K562 (cell line): ENCODE results near the gene DRC1. TPM values are rescaled to one million over a fixed set of nuclear protein-coding genes. Genes with fewer than 3 reads are reported as not detected.

Experiments
- ATAC-seq: fragments of 200-7000 bp; cut with Tn5 transposase; 3 replicates; pipeline ENCODE4 v1.9.1; 2020; ENCODE audit warnings: moderate library complexity
- BruUV-seq: library from RNA; stranded (reverse); fragments of 400-500 nt; replicated peaks from 2 replicates; lab custom pipeline; 2021; lab: Mats Ljungman, UMichigan
- CTCF ChIA-PET: fragments of 300-600 bp; formaldehyde crosslinking; extraction: SDS; loops from one replicate; lab custom pipeline; 2021; ENCODE audit warnings: low intra/inter-chr PET ratio; lab: Yijun Ruan, JAX
- POLR2A ChIA-PET: fragments of 300-600, 350-650 bp; sonication (Branson Sonifier 250); formaldehyde crosslinking; extraction: SDS; loops from one replicate; lab custom pipeline; 2021; ENCODE audit warnings: antibody characterized with exemption, inconsistent platforms; lab: Yijun Ruan, JAX
- DNase-seq, 4 experiments: peaks; one replicate each; pipeline versions ENCODE4 v3.0.0 to v3.0.0-alpha.2; 2011 to 2018; ENCODE audit warnings: low spot score in 3 of 4, mixed read lengths in 3 of 4; ENCODE audit errors: extremely low read depth in 1 of 4
- FAIRE-seq: peaks from 2 replicates; lab custom pipeline; 2011; peaks lifted over from hg19 to GRCh38; lab: Jason Lieb, UNC
- H2AFZ ChIP-seq: 2 replicates; pipeline ENCODE4 v1.6.0; 2011; ENCODE audit warnings: low read depth, low read length, control low read depth, inconsistent platforms
- H3K27ac ChIP-seq: fragments of 200-600 bp; 3 replicates; pipeline ENCODE4 v1.8.0; 2011; ENCODE audit warnings: low read depth, mild to moderate bottlenecking, control low read depth, inconsistent platforms, low read length, moderate library complexity, mixed read lengths; ENCODE audit errors: extremely low read depth
- H3K27me3 ChIP-seq, 2 experiments: fragments of 300-600 bp in 1 of 2; 2 replicates in 1 of 2; 3 replicates in 1 of 2; pipeline versions ENCODE4 v1.6.0 to v1.8.0; 2011; ENCODE audit warnings: inconsistent platforms in 2 of 2, low read length in 2 of 2, mild to moderate bottlenecking in 1 of 2, mixed read lengths in 1 of 2, moderate library complexity in 1 of 2; ENCODE audit not compliant: control insufficient read depth in 2 of 2, insufficient read depth in 2 of 2
- H3K36me3 ChIP-seq: fragments of 300-600 bp; 3 replicates; pipeline ENCODE4 v1.8.0; 2011; ENCODE audit warnings: mild to moderate bottlenecking, low read length, inconsistent platforms; ENCODE audit not compliant: control insufficient read depth, insufficient read depth
- H3K4me1 ChIP-seq, 2 experiments: fragments of 200-600 bp in 1 of 2; replicated peaks in 1 of 2; 2 replicates in 1 of 2; 3 replicates in 1 of 2; pipeline versions ENCODE4 v1.5.1 to v1.8.0; 2011; ENCODE audit warnings: inconsistent platforms in 2 of 2, low read length in 2 of 2, mild to moderate bottlenecking in 1 of 2, mixed read lengths in 1 of 2, moderate library complexity in 1 of 2; ENCODE audit not compliant: control insufficient read depth in 2 of 2, insufficient read depth in 2 of 2
- H3K4me2 ChIP-seq: 2 replicates; pipeline ENCODE4 v1.6.1; 2011; ENCODE audit warnings: low read length, control low read depth, inconsistent platforms, mixed read lengths; ENCODE audit not compliant: insufficient read depth
- H3K4me3 ChIP-seq: fragments of 200-600 bp; sonication (generic), shearing (Covaris generic); 2 replicates; pipeline ENCODE4 v1.5.1; 2016; ENCODE audit warnings: control low read depth, inconsistent platforms
- H3K79me2 ChIP-seq: fragments of 200-600 bp; 3 replicates; pipeline ENCODE4 v1.8.0; 2011; ENCODE audit warnings: low read length, inconsistent platforms; ENCODE audit not compliant: control insufficient read depth, insufficient read depth
- H3K9ac ChIP-seq, 2 experiments: 2 replicates each; pipeline versions ENCODE4 v1.6.0 to v1.6.1; 2011; ENCODE audit warnings: low read depth in 2 of 2, low read length in 2 of 2, control low read depth in 1 of 2, inconsistent platforms in 1 of 2, mild to moderate bottlenecking in 1 of 2, mixed read lengths in 1 of 2; ENCODE audit not compliant: insufficient read depth in 1 of 2
- H3K9me1 ChIP-seq: one replicate; pipeline ENCODE4 v1.6.0; 2011; ENCODE audit warnings: inconsistent platforms, mild to moderate bottlenecking, low read length, moderate library complexity; ENCODE audit not compliant: control insufficient read depth, insufficient read depth
- H3K9me3 ChIP-seq: replicated peaks from 2 replicates; pipeline ENCODE4 v1.5.1; 2011; ENCODE audit warnings: low read depth, low read length, inconsistent platforms; ENCODE audit not compliant: control insufficient read depth, insufficient read depth
- H4K20me1 ChIP-seq: replicated peaks from 2 replicates; pipeline ENCODE4 v1.6.1; 2011; ENCODE audit warnings: low read length, inconsistent platforms, mixed read lengths; ENCODE audit not compliant: control insufficient read depth, insufficient read depth
- ELF4 ChIP-seq: fragments of 450-650 bp; formaldehyde crosslinking; IDR thresholded peaks from 2 replicates; pipeline ENCODE4 v1.4.0; 2022; ENCODE audit warnings: missing genetic modification characterization
- EP300 ChIP-seq: IDR thresholded peaks from 2 replicates; pipeline ENCODE4 v1.6.1; 2012; ENCODE audit warnings: low read length, improper control_type of control experiment
- EZH2 ChIP-seq: IDR thresholded peaks from 2 replicates; pipeline ENCODE4 v1.6.1; 2012; ENCODE audit warnings: low read depth, mild to moderate bottlenecking, inconsistent platforms, low read length, borderline replicate concordance
- FIP1L1 ChIP-seq: fragments of 200-400 bp; formaldehyde crosslinking; IDR thresholded peaks from 2 replicates; pipeline ENCODE4 v1.6.1; 2018; ENCODE audit warnings: mild to moderate bottlenecking, low read depth, low read length; ENCODE audit not compliant: poor library complexity, severe bottlenecking
- MBD2 ChIP-seq: sonication (generic); IDR thresholded peaks from 2 replicates; pipeline ENCODE4 v1.6.1; 2016; ENCODE audit warnings: low read depth, borderline replicate concordance
- POLR2G ChIP-seq: fragments of 200-400 bp; formaldehyde crosslinking; IDR thresholded peaks from 2 replicates; pipeline ENCODE4 v1.6.1; 2017; ENCODE audit warnings: low read depth, mild to moderate bottlenecking, antibody characterized with exemption, low read length, moderate library complexity
- RBM15 ChIP-seq: fragments of 200-400 bp; formaldehyde crosslinking; IDR thresholded peaks from 2 replicates; pipeline ENCODE4 v1.6.1; 2018; ENCODE audit warnings: mild to moderate bottlenecking, low read length, moderate library complexity; ENCODE audit not compliant: insufficient read depth
- SMARCA5 ChIP-seq: fragments of 450-650 bp; IDR thresholded peaks from 2 replicates; pipeline ENCODE4 v1.6.1; 2016
- ZNF124 ChIP-seq: sonication (generic); formaldehyde crosslinking; IDR thresholded peaks from 2 replicates; pipeline ENCODE4 v1.8.1; 2022; ENCODE audit warnings: missing genetic modification reagents
- ZNF592 ChIP-seq: fragments of 450-650 bp; IDR thresholded peaks from 2 replicates; pipeline ENCODE4 v1.6.1; 2017; ENCODE audit warnings: antibody characterized with exemption, mild to moderate bottlenecking
- WGBS: fragments of 100-300 bp; shearing (Covaris generic); methylation state at CpG from one replicate; pipeline ENCODE4 v1.1.6; 2016; ENCODE audit warnings: low coverage, mixed read lengths; ENCODE audit not compliant: insufficient coverage; ENCODE audit errors: missing lambda C conversion rate; 5-methylcytosine and 5-hydroxymethylcytosine counted together
- in situ Hi-C: fragments of 300-500 bp; cut with MboI; formaldehyde crosslinking; loops from 4 replicates; pipeline ENCODE4 v1.15.0; 2018; ENCODE audit warnings: inconsistent platforms, mixed read lengths
- intact Hi-C: fragments of 100-400 bp; cut with micrococcal nuclease; formaldehyde crosslinking; loops from 2 replicates; pipeline ENCODE4 v1.14.2; 2022
- polyA plus RNA-seq, 8 experiments: library from polyadenylated mRNA; depleted of rRNA in 4 of 8; stranded (reverse) in 5 of 8; unstranded in 3 of 8; fragments of >200 nt; fragmentation: Nextera tagmentation in 2 of 8; fragmentation: Illumina TruSeq in 1 of 8; extraction: Ambion mirVana in 2 of 8; extraction: Trizol in 1 of 8; gene quantifications; 2 replicates each; pipeline versions ENCODE4 v1.2.1 to v1.2.3, GENCODE V29; 2011 to 2014; ENCODE audit warnings: inconsistent platforms in 1 of 8, missing spikeins in 1 of 8
- total RNA-seq, 7 experiments: library from RNA; depleted of rRNA in 6 of 7; stranded (reverse); fragments of >200 nt in 6 of 7; fragmentation: Illumina TruSeq in 2 of 7; extraction: Trizol in 2 of 7; gene quantifications; 2 replicates each; pipeline versions ENCODE4 v1.2.1 to v1.2.3, GENCODE V29; 2011 to 2021; ENCODE audit warnings: low replicate concordance in 1 of 7
- TF ChIP-seq, protein P1 (sequence below): fragments of 250-450 bp; sonication (Bioruptor Pico); IDR thresholded peaks from 2 replicates; pipeline ENCODE4 v1.8.0; 2021; ENCODE audit warnings: moderate library complexity, mild to moderate bottlenecking, inconsistent platforms
- TF ChIP-seq, protein P2 (sequence below): IDR thresholded peaks from 2 replicates; pipeline ENCODE4 v1.6.1; 2012; ENCODE audit warnings: low read depth, low read length, improper control_type of control experiment, borderline replicate concordance

DRC1 gene
- total and polyA plus RNA-seq, 9 of the 15 experiments (the other 6 are each of a cell fraction or from before 2014, with no cell fraction given): 0.07 to 0.10 TPM; not detected in 7

DNA sequence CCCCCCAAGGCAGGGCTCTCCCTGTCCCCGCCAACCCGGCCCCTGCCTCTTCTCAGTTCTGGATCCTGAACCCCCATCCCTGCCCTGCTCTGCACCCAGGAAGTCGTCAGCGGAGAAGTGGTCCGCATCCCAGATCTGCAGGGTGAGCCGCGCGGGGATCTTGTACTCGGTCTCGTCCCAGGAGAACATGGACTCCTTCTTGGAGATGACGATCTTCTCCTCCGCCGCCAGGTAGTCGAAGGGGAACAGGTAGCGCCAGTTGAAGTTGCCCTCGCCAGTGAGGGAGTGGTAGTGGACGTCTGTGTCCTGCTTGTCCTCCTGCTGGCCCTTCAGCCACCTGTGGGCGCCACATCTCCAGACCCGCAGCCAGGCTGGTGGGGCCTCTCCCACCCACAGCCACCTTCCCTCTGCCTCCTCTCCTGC, 59.9 kb downstream of the DRC1 start:
- FAIRE-seq (no peak), ATAC-seq (no peak), DNase-seq (no peak)
- Histone ChIP-seq H3K9me3 (no peaks in the 10 kb centered on the region), H2AFZ (no peak overlapping the region), H3K4me2 (no peak overlapping the region), H3K27ac (no peak overlapping the region), H3K36me3 (no peaks in the 10 kb centered on the region), H3K9ac (peak overlapping the region in 1 of 2 experiments; percentile 62; a peak in 2 of 4 replicates), H4K20me1 (no peaks in the 10 kb centered on the region), H3K4me1 (peaks cover 11 to 45% of the 10 kb centered on the region in 2 experiments; a peak in 4 of 5 replicates), H3K9me1 (no peaks in the 10 kb centered on the region), H3K4me3 (no peak overlapping the region), H3K79me2 (no peaks in the 10 kb centered on the region), H3K27me3 (no peaks in the 10 kb centered on the region)
- in situ Hi-C loops (loop anchor here (10.0 kb wide), 1 partner anchor 517 kb away; no protein-coding TSS in a partner anchor), intact Hi-C loops (loop anchor here (5.0 to 10.0 kb wide), 3 partner anchors 64 to 227 kb away; no protein-coding TSS in a partner anchor)
- ChIA-PET CTCF (interaction anchor here (1.8 kb wide), 1 partner anchor 226 kb away, joined by 6 read pairs; no protein-coding TSS in a partner anchor), POLR2A (no interaction called here)
- 45% methylated on average over 14 of the region's 19 CpGs for WGBS
- no TSS peak for BruUV-seq
- TF ChIP-seq ZNF592 (no peak), ELF4 (CRISPR knock-in tag) (no peak), POLR2G (no peak), MBD2 (no peak), FIP1L1 (no peak), ZNF124 (CRISPR knock-in tag) (no peak), SMARCA5 (no peak), EZH2 (no peak), RBM15 (no peak), EP300 (no peak)
- TF ChIP-seq, protein P1, sequence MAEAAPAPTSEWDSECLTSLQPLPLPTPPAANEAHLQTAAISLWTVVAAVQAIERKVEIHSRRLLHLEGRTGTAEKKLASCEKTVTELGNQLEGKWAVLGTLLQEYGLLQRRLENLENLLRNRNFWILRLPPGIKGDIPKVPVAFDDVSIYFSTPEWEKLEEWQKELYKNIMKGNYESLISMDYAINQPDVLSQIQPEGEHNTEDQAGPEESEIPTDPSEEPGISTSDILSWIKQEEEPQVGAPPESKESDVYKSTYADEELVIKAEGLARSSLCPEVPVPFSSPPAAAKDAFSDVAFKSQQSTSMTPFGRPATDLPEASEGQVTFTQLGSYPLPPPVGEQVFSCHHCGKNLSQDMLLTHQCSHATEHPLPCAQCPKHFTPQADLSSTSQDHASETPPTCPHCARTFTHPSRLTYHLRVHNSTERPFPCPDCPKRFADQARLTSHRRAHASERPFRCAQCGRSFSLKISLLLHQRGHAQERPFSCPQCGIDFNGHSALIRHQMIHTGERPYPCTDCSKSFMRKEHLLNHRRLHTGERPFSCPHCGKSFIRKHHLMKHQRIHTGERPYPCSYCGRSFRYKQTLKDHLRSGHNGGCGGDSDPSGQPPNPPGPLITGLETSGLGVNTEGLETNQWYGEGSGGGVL (CRISPR knock-in tag): no peak
- TF ChIP-seq, protein P2, sequence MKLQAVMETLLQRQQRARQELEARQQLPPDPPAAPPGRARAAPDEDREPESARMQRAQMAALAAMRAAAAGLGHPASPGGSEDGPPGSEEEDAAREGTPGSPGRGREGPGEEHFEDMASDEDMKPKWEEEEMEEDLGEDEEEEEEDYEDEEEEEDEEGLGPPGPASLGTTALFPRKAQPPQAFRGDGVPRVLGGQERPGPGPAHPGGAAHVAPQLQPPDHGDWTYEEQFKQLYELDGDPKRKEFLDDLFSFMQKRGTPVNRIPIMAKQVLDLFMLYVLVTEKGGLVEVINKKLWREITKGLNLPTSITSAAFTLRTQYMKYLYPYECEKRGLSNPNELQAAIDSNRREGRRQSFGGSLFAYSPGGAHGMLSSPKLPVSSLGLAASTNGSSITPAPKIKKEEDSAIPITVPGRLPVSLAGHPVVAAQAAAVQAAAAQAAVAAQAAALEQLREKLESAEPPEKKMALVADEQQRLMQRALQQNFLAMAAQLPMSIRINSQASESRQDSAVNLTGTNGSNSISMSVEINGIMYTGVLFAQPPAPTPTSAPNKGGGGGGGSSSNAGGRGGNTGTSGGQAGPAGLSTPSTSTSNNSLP: no peak
